ENCODE data around the gene ACAD11.

Gene ACAD11, protein sequence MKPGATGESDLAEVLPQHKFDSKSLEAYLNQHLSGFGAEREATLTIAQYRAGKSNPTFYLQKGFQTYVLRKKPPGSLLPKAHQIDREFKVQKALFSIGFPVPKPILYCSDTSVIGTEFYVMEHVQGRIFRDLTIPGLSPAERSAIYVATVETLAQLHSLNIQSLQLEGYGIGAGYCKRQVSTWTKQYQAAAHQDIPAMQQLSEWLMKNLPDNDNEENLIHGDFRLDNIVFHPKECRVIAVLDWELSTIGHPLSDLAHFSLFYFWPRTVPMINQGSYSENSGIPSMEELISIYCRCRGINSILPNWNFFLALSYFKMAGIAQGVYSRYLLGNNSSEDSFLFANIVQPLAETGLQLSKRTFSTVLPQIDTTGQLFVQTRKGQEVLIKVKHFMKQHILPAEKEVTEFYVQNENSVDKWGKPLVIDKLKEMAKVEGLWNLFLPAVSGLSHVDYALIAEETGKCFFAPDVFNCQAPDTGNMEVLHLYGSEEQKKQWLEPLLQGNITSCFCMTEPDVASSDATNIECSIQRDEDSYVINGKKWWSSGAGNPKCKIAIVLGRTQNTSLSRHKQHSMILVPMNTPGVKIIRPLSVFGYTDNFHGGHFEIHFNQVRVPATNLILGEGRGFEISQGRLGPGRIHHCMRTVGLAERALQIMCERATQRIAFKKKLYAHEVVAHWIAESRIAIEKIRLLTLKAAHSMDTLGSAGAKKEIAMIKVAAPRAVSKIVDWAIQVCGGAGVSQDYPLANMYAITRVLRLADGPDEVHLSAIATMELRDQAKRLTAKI

DNA sequence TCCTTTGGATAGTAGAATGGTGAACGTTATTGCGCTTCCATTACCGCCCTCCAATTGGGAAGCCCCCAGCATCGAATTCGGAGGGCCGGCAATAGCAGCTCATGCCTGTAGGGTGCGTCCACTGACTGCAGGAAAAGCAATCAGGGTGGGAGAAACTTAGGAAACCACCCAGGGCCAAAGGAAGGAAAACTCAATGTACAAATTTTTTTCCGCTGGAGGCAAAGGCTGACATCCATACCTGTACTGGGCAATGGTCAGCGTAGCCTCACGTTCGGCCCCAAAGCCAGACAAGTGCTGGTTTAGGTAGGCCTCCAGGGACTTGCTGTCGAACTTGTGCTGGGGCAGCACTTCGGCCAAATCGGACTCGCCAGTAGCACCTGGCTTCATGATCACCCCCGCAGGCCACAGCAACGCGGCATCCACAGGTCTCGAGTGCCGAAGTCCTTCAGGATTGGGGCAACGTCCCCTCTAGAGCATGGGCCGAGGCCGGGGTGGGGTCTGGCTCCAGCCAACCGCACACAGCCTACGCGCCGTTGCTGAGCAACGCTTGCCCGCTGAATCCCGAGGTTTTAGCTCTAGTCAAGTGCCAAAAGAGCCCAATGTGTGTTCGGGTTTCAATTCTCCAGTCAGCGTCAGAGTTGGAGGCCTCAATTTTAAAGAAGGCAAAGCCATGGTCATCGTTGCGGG, at the start of gene ACAD11:
TSS of gene ACAD11 (minus strand) at position 445 of the 687 bp plus-strand sequence. CDS start at position 387, 58 bp downstream.
- no peak for DNase-seq

DNA sequence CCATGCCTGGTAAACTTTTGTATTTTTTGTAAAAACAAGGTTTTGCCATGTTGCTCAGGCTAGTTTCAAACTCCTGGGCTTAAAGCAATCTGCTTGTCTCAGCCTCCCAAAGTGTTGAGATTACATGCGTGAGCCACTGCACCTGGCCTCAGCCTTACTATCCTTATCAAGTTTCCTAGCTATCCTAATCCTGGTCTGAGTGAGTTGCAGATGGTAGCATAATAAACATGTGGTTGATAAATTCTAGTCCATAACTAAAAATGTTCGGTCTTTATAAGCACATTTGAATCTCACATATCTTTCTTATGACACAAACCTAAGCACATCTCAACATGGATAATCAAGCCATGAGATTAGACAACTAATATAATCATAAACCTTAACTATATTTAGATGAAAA, 44.1 kb upstream of the ACAD11 start:
- DNase-seq, result no peak

DNA sequence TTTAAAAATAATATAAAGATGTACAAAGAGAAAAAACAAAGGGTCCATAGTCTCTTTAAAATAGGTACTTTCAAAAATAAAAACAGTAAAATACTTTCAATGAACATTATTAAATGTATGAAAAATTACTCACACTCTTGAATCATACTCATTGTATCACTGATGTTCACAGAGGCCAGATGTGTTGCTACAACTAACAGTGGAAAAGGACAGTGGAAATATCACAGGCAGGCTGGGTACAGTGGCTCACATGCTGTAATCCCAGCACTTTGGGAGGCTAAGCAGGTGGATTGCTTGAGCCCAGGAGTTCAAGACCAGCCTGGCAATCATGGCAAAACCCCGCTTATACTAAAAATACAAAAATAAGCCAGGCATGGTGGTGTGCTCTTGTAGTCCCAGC, 35.8 kb upstream of the ACAD11 start:
- no peak for DNase-seq

DNA sequence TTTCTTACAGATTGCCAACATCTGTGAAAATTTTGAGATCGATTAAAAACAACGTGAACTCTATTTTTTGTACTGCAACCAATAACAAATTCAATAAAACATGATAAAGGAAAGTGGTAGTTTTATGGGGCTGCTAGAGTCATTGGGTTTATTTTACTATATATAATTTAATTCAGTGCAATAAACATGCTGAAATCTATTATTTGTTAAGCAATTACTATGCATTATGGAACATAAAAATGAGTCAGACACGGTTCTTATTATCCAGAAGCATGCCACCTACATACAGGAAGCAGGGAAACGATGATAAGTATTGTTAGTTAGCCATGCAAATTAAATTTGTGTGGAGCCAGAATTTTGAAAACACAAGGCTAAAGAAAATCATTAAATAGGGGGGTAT, 35.4 kb upstream of the ACAD11 start:
- no peak for DNase-seq

DNA sequence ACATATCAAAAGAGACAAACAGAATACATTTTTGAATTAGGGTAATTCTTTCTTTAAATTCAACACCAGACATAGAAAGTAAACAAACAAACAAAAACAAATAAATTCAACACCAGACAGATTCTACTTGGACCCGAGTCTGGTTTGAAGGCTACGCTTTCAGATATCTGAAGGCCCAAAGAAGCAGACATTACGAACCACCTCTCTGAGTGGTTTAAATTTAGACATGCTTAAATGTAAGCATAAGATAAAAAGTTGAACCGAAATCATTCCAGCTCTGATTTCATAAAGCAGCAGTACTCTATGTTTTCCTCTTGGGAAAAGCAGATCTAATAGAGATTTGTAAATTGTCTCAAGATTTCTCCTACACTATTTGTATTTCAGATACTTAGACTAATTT, 30.4 kb upstream of the ACAD11 start:
- no peak for DNase-seq

DNA sequence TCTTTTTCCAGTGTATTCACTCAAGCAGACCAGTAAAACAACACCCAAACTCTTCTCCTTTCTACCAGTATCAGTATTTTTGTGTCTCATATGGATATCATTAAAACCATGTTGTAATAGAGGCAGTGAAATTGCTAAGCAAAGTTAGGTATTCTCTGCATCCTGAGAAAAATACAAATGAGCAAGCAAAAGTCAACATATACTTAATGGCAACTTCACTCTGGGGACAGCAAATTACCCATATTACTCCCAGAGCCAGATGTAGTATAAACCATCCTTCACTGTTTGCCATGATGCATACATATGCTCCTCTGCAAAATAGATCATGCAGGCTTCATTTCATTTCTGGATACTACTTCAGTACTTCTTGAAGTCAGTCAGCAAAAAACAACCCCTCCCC, 22.6 kb upstream of the ACAD11 start:
- DNase-seq, result no peak

DNA sequence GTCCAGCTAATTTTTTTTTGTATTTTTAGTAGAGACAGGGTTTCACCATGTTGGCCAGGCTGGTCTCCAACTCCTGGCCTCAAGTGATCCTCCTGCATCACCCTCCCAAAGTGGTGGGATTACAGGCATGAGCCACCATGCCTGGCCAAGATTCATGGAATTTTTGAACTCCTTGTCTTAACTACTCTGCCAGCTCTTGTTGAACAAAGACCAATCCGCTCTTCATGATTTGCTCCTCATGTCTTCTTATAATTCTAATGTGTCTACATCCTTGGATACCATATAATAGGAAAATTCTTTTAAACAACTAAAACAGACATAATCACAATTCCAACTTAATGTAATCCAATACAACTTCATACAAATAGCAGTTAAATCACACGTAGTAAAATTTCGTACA, 21.8 kb upstream of the ACAD11 start:
- DNase-seq, result no peak

DNA sequence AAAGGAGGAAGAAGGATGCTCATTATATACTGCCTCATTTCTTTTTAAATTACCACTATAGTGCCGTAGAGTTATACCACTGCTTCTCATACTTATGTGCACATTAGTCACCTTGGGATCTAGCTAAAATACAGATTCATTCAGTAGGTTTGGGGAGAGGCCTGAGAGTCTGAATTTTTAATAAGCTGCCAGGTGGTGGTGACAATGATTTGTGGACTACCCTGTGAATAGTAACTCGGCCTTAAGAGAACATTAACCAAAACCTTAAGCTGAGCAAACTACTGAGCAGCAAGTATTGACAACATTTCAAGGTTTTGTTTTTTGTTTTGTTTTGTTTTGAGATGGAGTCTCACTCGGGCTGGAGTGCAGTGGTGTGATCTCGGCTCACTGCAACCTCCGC, 20.3 kb upstream of the ACAD11 start:
- no peak for DNase-seq

DNA sequence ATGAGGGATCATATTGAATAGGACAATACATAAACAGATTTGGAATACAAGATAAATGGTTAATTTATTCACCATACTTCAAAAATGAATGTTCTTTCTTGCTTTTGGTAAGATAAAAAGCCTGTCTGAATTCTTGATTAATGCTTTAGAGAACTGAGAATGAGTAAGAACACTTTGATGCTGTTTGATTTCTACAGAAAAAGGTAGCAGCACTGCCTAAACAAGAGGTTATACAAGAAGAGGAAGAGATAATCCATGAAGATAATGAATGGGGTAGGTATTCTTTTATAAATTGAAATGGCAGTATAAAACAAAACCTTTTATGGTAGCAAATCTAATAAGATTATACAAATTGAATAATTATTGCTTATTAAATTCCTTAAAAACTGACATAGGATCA, 15.8 kb upstream of the ACAD11 start:
- no peak for DNase-seq

DNA sequence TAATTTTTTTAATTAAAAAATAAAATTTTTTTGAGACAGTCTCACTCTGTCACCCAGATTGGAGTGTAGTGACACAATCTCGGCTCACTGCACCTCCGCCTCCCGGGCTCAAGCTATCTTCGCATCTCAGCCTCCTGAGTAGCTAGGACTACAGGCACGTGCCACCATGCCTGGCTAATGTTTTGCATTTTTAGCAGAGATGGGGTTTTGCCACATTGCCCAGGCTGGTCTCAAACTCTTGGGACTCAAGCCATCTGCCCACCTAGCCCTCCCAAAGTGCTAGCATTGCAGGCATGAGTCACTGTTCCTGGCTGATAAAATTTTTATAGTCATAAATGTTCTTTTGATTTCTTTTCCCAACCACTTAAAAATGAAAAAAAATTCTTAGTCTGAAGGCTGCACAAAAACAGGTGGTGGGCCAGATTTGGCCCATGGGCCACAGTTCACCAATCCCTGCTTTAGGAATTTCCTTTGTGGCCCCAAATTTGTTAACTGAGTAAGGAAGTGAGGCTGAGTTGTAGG, 9.7 kb upstream of the ACAD11 start:
- no peak for DNase-seq

DNA sequence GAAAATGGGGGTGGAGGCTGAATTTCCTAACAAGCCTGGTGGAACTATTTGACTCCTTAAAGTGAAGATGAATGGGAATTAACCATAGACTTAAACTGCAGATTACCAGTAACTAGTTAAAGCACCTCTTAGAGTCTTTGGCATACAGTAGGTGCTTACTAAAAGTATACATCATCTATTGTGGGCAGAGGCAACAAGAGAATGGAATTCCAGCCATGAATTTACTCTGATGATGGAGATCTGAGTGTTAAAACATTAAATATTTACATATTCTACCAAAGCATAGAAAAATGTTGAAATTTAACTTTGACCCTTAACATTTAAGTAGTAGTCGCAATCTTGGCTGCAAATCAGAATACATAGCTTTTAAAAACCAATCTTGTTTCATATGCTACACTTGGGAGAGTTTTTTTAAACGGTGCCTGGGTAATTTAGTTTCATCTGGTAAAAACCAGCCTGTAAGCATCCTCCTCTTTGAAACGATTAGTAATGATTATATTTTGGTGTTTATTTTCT, 5.7 kb upstream of the ACAD11 start:
- DNase-seq, result no peak

DNA sequence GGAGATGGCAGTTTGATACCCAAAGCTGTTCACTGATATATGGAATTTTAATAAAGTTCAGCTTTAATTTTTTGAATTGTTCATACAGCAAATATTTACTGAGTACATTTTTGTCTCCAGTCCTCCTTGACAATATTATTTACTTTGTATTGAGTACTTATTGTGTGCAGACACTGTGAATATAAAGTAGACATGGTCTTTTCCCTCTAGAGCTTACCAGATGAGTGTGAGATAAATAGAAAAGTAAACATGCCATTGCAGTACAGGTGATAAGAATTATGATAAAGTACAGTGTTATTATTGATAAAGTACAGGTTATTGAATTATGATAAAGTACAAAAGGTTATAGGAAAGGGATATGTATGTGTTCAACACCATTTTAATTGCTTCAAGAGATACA, 2.6 kb upstream of the ACAD11 start:
- no peak for DNase-seq

DNA sequence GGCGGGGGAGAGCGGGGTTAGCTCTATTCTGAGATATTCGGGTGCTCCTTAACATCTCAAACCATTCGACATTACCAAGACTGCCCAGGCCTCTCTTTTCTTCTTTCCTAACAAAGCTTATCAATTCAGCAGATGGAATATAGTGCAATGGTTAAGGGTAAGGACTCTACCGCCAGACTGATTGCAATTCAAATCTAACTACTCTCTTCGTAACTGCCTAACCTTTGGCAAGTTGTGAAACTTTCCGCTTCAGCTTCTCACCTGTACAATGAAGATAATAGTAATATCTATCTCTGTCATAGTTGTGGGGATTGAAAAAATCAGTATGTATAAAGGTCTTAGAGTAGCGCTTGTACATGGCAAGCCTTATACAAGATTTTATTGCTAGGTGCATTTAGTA, 1.5 kb upstream of the ACAD11 start:
- DNase-seq, result no peak

DNA sequence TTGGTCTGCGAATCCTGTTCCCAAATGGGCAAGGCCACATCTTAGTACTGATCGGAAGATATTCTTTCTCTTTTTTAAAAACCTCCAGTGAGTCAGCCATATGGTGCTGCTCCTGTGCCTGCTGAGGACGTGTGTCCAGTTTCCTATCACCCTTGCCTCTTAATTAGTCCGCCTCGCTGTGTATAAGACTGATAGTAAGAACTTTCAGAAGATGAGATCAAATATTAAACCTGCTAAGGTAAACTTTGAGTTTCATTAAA, 1.1 kb upstream of the ACAD11 start:
- no peak for DNase-seq

DNA sequence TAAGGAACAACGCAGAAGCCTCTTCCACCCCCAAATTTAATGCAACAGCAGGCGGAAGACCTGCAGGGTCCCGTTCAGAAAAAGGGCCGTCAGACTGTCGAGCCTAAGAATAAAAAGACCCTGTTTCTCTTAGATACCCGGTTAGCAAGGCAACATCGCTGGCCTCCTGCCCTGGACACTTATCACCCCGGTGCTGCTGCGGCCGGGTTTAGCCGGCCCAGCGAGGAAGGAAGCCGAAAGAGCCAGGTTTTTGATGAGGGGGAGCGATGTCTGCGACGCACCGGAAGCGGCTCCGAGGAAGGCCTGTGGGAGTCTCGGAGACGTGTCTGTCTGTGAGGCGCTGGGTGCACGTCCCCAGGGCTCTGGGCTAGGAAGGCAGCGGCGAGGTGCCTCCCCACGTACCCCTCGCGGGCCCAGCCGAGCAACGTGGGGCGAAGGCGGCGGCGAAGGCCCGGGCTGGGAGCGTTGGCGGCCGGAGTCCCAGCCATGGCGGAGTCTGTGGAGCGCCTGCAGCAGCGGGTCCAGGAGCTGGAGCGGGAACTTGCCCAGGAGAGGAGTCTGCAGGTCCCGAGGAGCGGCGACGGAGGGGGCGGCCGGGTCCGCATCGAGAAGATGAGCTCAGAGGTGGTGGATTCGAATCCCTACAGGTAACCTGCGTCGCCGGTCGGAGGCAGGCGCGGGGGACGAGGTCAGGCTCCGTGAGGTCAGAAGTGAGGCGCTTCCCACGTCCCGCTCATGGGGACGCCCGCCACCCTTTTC, 622 bp upstream of the ACAD11 start, which contains the start of gene UBA5:
TSS of gene UBA5 (plus strand) at position 278 of the 759 bp plus-strand sequence. CDS start at position 487, 209 bp downstream.
- DNase-seq, result peak; percentile 90

DNA sequence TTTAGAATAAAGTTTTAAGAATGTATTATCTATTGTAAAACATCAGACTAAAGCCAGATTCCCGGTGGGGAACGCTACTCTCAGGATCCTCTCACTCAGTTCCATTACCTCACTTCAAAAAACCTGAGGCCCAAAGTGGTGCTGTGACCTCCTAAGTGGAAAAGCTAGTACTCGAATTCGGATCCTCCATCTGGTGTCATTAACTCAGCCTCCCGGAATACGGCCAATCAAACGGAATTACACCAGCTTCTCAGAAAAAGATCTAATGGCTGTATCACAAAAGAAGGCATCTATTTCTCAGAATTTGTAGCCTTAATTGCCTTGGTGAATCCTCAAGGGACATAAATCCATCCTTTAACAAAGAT, 627 bp downstream of the ACAD11 start:
- no peak for DNase-seq

DNA sequence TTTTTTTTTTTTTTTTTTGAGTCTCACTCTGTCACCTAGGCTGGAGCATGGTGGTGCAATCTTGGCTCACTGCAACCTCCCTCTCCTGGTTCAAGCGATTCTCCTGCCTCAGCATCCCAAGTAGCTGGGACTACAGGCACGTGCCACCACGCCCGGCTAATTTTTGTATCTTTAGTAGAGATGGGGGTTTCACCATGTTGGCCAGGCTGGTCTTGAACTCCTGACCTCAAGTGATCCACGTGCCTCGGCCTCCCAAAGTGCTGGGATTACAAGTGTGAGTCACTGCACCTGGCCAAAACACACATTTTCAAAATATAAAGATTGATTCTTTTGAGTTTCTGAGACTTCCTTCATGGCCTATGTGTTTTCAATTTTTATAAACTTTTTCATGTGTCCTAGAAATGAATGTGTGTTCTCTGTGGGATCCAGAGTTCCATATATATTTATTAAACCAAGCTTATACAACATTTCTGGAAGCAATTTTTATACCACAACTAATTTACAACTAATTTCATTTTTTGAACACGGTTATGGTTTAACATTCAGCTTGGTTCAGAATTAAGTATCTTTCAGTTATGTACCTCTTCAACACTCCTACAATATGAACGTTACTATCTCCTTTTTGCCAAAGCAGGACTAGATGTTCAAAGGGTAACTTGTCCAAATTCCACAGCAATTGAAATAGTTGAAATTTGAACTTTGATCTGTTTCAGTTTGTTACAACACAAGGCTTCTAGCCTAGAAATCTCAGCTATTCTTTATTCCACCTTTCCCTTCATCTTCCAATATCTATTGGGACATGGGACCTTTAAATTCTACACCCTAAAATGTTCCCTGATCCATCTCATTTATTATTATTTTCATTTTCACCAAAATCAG, 1.5 kb downstream of the ACAD11 start:
- DNase-seq, result no peak

DNA sequence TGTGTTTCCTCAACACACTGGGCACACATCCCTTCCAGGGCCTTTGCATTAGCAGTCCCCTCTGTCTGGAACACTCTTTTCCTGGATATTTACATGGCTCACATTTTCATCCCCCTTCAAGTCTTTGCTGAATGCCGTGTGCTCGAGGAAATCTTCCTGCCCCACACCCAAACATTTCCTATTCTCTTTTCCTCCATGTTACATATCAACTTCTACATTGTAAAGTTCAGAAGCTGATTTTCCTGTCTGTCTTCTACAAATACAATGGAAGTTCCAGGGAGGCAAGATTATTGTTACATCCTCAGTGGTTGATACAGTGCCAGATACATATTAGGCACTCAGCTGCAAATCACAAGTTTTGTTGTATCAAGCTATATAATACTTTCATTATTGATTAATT, 4.1 kb downstream of the ACAD11 start:
- no peak for DNase-seq

DNA sequence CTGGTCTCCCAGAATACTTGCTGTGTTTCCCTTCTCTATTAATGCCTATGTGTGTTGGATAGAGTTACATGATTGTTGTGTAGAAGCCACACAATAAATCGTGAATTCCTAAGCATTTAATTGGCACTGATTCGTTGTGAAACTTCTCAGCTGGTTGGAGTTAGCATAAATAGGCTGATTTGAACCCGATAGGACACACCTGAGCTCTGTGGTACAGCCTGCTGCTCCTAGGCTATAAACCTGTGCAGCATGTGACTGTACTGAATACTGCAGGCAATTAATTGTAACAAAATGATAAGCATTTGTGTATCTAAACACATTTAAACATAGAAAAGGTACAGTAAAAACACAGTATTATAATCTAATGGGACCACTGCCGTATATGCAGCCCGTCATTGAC, 4.9 kb downstream of the ACAD11 start:
- DNase-seq, result no peak

DNA sequence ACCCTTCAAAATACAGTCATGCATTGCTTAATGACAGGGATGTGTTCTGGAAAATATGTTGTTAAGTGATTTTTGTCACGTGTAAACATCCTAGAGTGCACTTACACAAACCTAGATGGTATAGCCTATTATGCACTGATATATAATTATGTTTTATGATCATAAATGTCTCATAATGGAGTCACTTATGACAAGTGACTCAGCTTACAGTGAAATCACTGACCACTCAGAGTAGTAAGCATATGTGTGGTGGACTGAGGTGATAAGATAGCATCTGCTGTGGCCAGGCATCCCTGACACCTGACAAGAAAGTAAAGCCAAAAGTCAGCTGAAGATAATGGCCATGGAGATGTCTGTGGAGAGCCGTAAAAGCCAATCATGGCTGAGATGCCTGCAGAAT, 5.4 kb downstream of the ACAD11 start:
- no peak for DNase-seq

DNA sequence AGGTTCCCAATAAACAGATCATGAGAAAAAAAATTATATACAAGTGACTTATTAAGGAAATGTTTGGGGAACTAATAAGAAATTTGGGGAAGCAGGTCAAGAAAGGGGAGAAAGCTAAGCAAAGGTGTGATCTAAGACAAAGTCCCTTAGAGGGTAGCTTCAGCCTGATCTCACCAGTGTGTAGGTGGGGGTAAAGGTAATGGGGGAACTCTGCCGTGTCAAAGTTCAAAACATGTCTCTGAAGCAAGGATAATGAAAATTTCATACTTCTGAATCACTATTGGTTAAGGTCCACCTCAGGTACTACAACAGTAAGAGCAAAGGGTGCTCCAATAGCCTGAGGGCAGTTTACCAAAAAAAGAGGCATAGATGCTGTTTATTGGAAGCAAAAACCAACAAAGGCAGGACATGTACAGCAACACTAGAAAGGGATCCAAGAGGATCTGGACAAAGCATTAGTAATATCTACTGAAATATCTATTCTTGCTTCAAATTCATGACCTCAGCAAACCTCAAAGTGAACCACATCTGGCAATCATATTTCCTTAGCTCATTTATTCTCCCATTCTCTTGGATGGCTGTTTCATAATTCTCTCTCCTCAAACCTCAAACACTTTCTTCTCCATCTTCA, 6.9 kb downstream of the ACAD11 start:
- DNase-seq, result no peak

Data from activated CD8-positive, alpha-beta memory T cell treated with anti-CD3 and anti-CD28 coated beads for 24 hours (primary cell).